Tibial artery (tissue), 4 donors: ENCODE data around the gene BABAM2.
A peak's percentile ranks its signal among the peaks of the same experiment; 100 is the strongest.

Source experiments
- DNase-seq, 2 donors: peaks; one replicate each; pipeline ENCODE4 v3.0.0-alpha.2; 2019
- H3K27ac ChIP-seq, 2 donors: fragments of 200-600 bp; sonication (generic) in 1 of 2; 1 replicate in 1 of 2; 2 replicates in 1 of 2; pipeline ENCODE4 v1.5.1; 2018 to 2019; ENCODE audit warnings: mild to moderate bottlenecking in 1 of 2
- H3K27me3 ChIP-seq, 2 donors: fragments of 200-600 bp; sonication (generic) in 1 of 2; one replicate each; pipeline versions ENCODE4 v1.5.1 to v1.6.0; 2016 to 2019
- H3K36me3 ChIP-seq, 3 donors: fragments of 200-600 bp; sonication (generic) in 2 of 3; one replicate each; pipeline ENCODE4 v1.5.1; 2016 to 2019; ENCODE audit warnings: mild to moderate bottlenecking in 2 of 3
- H3K4me1 ChIP-seq, 4 donors: fragments of 200-600 bp; sonication (generic) in 2 of 4; 1 replicate in 3 of 4; 2 replicates in 1 of 4; pipeline ENCODE4 v1.5.1; 2016 to 2019
- H3K4me3 ChIP-seq, 2 donors: fragments of 200-600 bp; sonication (generic) in 1 of 2; 1 replicate in 1 of 2; 2 replicates in 1 of 2; pipeline ENCODE4 v1.5.1; 2018 to 2019; ENCODE audit warnings: mild to moderate bottlenecking in 2 of 2
- H3K9me3 ChIP-seq, 3 donors: fragments of 200-600 bp; sonication (generic) in 1 of 3; one replicate each; pipeline ENCODE4 v1.5.1; 2016 to 2019
- intact Hi-C: fragments of 100-400 bp; cut with DNase I; formaldehyde crosslinking; loops from one replicate; pipeline ENCODE4 v1.15.0; 2023; ENCODE audit warnings: low total_unique reads
- TF ChIP-seq, protein P1 (sequence below), 2 experiments: fragments of 200-600 bp in 1 of 2; fragments of 450-650 bp in 1 of 2; IDR thresholded peaks; one replicate each; pipeline ENCODE4 v1.5.1; 2017 to 2019; ENCODE audit warnings: antibody characterized with exemption in 2 of 2, mild to moderate bottlenecking in 1 of 2, moderate library complexity in 1 of 2

BABAM2 gene

GRCh38 chr2:28152585-28153280 lies 262.2 kb downstream of the BABAM2 start:
- peaks cover 0 to 5% (median 0%) of the 10 kb centered on the region in 4 donors for H3K4me1 ChIP-seq
- intact Hi-C loops, result no loop called here

GRCh38 chr2:28153851-28154250 lies 263.3 kb downstream of the BABAM2 start:
- intact Hi-C loops, result no loop called here
- TF ChIP-seq, protein P1, sequence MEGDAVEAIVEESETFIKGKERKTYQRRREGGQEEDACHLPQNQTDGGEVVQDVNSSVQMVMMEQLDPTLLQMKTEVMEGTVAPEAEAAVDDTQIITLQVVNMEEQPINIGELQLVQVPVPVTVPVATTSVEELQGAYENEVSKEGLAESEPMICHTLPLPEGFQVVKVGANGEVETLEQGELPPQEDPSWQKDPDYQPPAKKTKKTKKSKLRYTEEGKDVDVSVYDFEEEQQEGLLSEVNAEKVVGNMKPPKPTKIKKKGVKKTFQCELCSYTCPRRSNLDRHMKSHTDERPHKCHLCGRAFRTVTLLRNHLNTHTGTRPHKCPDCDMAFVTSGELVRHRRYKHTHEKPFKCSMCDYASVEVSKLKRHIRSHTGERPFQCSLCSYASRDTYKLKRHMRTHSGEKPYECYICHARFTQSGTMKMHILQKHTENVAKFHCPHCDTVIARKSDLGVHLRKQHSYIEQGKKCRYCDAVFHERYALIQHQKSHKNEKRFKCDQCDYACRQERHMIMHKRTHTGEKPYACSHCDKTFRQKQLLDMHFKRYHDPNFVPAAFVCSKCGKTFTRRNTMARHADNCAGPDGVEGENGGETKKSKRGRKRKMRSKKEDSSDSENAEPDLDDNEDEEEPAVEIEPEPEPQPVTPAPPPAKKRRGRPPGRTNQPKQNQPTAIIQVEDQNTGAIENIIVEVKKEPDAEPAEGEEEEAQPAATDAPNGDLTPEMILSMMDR (IDR thresholded peaks at IDR 0.05), result no peak
- Histone ChIP-seq H3K9me3 (peaks cover 0 to 5% (median 3%) of the 10 kb centered on the region in 3 donors), H3K27ac (no peak overlapping the region), H3K4me1 (peaks cover 0 to 5% (median 0%) of the 10 kb centered on the region in 4 donors), H3K36me3 (peaks cover 0 to 10% (median 7%) of the 10 kb centered on the region in 3 donors), H3K4me3 (no peak overlapping the region), H3K27me3 (no peaks in the 10 kb centered on the region)
- no peak for DNase-seq

More at GRCh38 chr2:28152585-28153280, 262.2 kb downstream of the BABAM2 start:
- Histone ChIP-seq H3K4me3 (no peak overlapping the region), H3K27ac (no peak overlapping the region), H3K27me3 (no peaks in the 10 kb centered on the region), H3K36me3 (peaks cover 0 to 10% (median 7%) of the 10 kb centered on the region in 3 donors), H3K9me3 (peaks cover 0 to 5% (median 3%) of the 10 kb centered on the region in 3 donors)
- TF ChIP-seq, protein P1 (IDR thresholded peaks at IDR 0.05), result no peak
- no peak for DNase-seq

DNA sequence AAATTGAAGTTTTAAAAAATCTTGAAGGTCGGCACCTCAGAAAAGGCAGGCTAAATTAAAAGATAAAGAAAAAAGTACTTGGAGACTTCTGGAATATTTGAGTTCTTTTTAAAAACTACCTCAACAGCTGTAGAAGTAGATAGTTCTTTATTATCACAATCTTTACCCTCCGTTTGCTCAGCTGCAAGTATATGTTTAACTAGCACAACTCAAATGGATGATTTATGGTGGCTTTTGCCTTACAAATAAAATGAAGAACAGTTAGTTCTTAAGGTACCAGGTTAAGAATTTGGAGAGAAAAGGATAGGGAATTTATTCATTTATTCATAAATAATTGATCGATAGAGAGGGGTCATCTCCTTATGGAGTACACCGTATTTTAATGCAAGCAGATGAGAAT lies 264.6 kb downstream of the BABAM2 start:
- Histone ChIP-seq H3K4me1 (peaks cover 0 to 3% (median 0%) of the 10 kb centered on the region in 4 donors), H3K36me3 (peaks cover 0 to 10% (median 7%) of the 10 kb centered on the region in 3 donors), H3K9me3 (peaks cover 0 to 5% (median 3%) of the 10 kb centered on the region in 3 donors), H3K27ac (no peak overlapping the region), H3K4me3 (no peak overlapping the region), H3K27me3 (no peaks in the 10 kb centered on the region)
- TF ChIP-seq, protein P1 (IDR thresholded peaks at IDR 0.05), result no peak
- no peak for DNase-seq
- intact Hi-C loops, result no loop called here

DNA sequence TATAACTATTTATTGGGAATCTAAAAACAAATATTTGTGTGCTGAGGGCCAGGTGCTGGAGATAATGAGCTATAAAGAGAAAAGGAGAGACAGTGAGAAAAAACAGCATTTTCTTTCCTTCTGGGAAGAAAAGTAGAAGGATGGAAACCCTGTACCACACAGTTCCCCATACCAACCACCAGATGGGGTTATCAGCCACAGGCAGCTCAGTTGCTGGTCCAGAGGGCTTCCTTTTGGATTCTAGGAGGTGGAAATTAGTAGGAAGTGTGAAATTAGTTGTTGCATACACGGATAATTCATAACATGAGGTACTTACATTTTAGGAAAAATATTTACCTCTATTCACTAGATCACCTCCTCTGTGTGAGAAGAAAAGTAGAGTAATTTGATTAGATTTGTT lies 265.1 kb downstream of the BABAM2 start:
- intact Hi-C loops, result no loop called here

GRCh38 chr2:28158791-28159190 lies 268.3 kb downstream of the BABAM2 start:
- H3K4me1 ChIP-seq, result peaks cover 0 to 20% (median 5%) of the 10 kb centered on the region in 4 donors
- no peak for DNase-seq

More for the DNA sequence above, 265.1 kb downstream of the BABAM2 start:
- H3K4me3 ChIP-seq, result no peak overlapping the region
- peaks cover 0 to 5% (median 3%) of the 10 kb centered on the region in 3 donors for H3K9me3 ChIP-seq
- no peak overlapping the region for H3K27ac ChIP-seq
- TF ChIP-seq, protein P1 (IDR thresholded peaks at IDR 0.05), result peak in 1 of 2 experiments; percentile 14
- H3K27me3 ChIP-seq, result no peaks in the 10 kb centered on the region
- no peak for DNase-seq
- no peaks in the 10 kb centered on the region for H3K4me1 ChIP-seq
- peaks cover 0 to 10% (median 7%) of the 10 kb centered on the region in 3 donors for H3K36me3 ChIP-seq

More at GRCh38 chr2:28158791-28159190, 268.3 kb downstream of the BABAM2 start:
- peaks cover 0 to 5% (median 3%) of the 10 kb centered on the region in 3 donors for H3K9me3 ChIP-seq
- H3K36me3 ChIP-seq, result peaks cover 0 to 10% (median 7%) of the 10 kb centered on the region in 3 donors
- intact Hi-C loops, result no loop called here
- H3K4me3 ChIP-seq, result no peak overlapping the region
- no peak overlapping the region for H3K27ac ChIP-seq
- TF ChIP-seq, protein P1 (IDR thresholded peaks at IDR 0.05), result no peak
- H3K27me3 ChIP-seq, result no peaks in the 10 kb centered on the region
